ENCODE data around the gene OR51I2. TPM values are rescaled to one million over a fixed set of nuclear protein-coding genes. Genes with fewer than 3 reads are reported as not detected.

The OR51I2 gene
- total RNA-seq, 1 experiment from 2014 or later: not detected

DNA sequence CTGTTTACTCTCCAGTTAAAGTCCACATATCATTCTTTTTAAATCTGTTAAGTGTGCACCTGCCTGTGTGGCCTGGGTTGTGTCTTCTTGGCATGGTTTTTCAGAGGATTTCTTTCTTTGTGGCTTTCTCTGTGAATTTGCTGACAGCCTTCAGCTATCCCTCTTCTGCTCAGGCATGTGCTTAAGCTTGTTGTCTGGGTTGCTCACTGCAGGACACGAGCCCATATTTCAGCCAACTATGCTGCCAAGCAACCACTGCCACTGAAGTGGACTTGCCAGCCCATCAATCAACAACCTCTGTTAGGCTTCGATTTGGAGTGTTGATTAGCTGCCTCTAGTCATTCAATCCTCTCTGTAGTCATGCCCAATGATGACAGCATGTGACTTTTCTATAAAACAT lies 18.4 kb downstream of the OR51I2 start:
- Histone ChIP-seq H3K27me3 (replicated peaks; ENCODE audit: insufficient read depth, low read depth, low read length, poor library complexity) (no peaks in the 10 kb centered on the region), H3K27ac (ENCODE audit: low read depth, low read length, poor library complexity, severe bottlenecking) (no peak overlapping the region), H3K4me3 (ENCODE audit: low read depth, low read length, poor library complexity, severe bottlenecking) (no peak overlapping the region), H3K9me3 (ENCODE audit: low read depth, low read length, poor library complexity, severe bottlenecking) (no peaks in the 10 kb centered on the region), H3K36me3 (ENCODE audit: insufficient read depth, low read length, poor library complexity, severe bottlenecking) (no peaks in the 10 kb centered on the region), H3K4me1 (ENCODE audit: insufficient read depth, low read length, poor library complexity, severe bottlenecking) (no peaks in the 10 kb centered on the region)
- BruUV-seq (replicated peaks): no TSS peak
- intact Hi-C loops (cut with micrococcal nuclease; ENCODE audit: unreplicated experiment): no loop called here
- no peak for TF ChIP-seq EZH2 (IDR thresholded peaks at IDR 0.05; ENCODE audit: borderline replicate concordance, low read depth, low read length, poor library complexity, severe bottlenecking)
- TF ChIP-seq, protein P1, sequence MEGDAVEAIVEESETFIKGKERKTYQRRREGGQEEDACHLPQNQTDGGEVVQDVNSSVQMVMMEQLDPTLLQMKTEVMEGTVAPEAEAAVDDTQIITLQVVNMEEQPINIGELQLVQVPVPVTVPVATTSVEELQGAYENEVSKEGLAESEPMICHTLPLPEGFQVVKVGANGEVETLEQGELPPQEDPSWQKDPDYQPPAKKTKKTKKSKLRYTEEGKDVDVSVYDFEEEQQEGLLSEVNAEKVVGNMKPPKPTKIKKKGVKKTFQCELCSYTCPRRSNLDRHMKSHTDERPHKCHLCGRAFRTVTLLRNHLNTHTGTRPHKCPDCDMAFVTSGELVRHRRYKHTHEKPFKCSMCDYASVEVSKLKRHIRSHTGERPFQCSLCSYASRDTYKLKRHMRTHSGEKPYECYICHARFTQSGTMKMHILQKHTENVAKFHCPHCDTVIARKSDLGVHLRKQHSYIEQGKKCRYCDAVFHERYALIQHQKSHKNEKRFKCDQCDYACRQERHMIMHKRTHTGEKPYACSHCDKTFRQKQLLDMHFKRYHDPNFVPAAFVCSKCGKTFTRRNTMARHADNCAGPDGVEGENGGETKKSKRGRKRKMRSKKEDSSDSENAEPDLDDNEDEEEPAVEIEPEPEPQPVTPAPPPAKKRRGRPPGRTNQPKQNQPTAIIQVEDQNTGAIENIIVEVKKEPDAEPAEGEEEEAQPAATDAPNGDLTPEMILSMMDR (conservative IDR thresholded peaks at IDR 0.05; ENCODE audit: low read depth, low read length): no peak
- no peak for DNase-seq (ENCODE audit: low spot score)
- CTCF ChIA-PET: no interaction called here
- POLR2A ChIA-PET (ENCODE audit: low non-redundant PET): no interaction called here

DNA sequence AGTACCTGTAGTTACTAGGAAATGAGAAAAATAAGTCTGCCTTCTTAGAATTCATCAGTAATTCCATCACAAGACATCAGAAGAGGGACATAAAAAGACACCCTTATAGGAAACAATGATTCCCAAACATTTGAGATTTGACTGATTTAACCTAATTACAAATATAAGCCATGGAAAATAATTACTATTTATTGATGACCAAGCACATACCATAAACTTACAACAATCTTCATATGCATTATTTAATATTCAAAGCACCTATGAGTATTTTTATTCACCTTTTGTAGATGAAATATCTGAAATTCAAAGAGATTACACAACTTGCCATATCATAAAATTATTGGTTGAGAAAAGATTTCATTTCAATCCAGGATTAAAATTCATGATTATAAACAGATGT lies 24.8 kb downstream of the OR51I2 start:
- H3K27me3 ChIP-seq (replicated peaks; ENCODE audit: insufficient read depth, low read depth, low read length, poor library complexity): no peaks in the 10 kb centered on the region
- no peak for TF ChIP-seq EZH2 (IDR thresholded peaks at IDR 0.05; ENCODE audit: borderline replicate concordance, low read depth, low read length, poor library complexity, severe bottlenecking)
- TF ChIP-seq, protein P1 (conservative IDR thresholded peaks at IDR 0.05; ENCODE audit: low read depth, low read length): no peak
- no peaks in the 10 kb centered on the region for H3K9me3 ChIP-seq (ENCODE audit: low read depth, low read length, poor library complexity, severe bottlenecking)
- intact Hi-C loops (cut with micrococcal nuclease; ENCODE audit: unreplicated experiment): no loop called here
- no peak for DNase-seq (ENCODE audit: low spot score)
- no peaks in the 10 kb centered on the region for H3K36me3 ChIP-seq (ENCODE audit: insufficient read depth, low read length, poor library complexity, severe bottlenecking)
- ChIA-PET POLR2A (ENCODE audit: low non-redundant PET) (no interaction called here), CTCF (no interaction called here)
- no peak overlapping the region for H3K4me3 ChIP-seq (ENCODE audit: low read depth, low read length, poor library complexity, severe bottlenecking)
- no TSS peak for BruUV-seq (replicated peaks)
- no peaks in the 10 kb centered on the region for H3K4me1 ChIP-seq (ENCODE audit: insufficient read depth, low read length, poor library complexity, severe bottlenecking)
- H3K27ac ChIP-seq (ENCODE audit: low read depth, low read length, poor library complexity, severe bottlenecking): no peak overlapping the region

DNA sequence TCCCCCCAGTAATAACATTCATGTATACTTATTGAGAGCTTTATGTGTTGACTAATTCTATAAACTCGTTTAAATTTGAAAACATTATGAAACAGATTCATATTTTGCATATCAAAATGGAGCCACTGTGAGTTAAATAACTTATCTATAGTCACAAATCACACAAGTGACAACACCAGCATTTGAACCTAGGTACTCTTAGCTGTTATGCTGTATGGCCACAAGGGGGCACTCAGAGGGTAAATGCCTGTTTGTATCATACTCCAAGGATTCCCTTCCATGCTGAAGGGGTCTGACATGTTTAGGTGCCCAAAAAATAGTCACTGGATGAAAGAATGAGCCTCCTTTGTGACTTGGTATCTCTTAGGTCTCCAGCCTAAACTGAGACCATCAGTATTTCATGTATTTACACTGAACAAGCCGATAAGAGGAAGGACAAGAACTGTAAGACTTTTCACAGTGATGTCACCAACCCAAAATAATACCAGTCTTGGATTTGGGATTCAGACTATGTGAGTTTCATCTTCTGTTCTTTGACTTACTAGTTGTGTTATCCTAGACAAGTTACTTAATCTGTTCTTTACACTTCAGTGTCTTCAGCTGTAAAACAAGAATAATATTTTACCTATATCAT lies 27.2 kb downstream of the OR51I2 start:
- Histone ChIP-seq H3K4me3 (ENCODE audit: low read depth, low read length, poor library complexity, severe bottlenecking) (no peak overlapping the region), H3K36me3 (ENCODE audit: insufficient read depth, low read length, poor library complexity, severe bottlenecking) (no peaks in the 10 kb centered on the region), H3K9me3 (ENCODE audit: low read depth, low read length, poor library complexity, severe bottlenecking) (no peaks in the 10 kb centered on the region), H3K27ac (ENCODE audit: low read depth, low read length, poor library complexity, severe bottlenecking) (no peak overlapping the region), H3K4me1 (ENCODE audit: insufficient read depth, low read length, poor library complexity, severe bottlenecking) (no peaks in the 10 kb centered on the region), H3K27me3 (replicated peaks; ENCODE audit: insufficient read depth, low read depth, low read length, poor library complexity) (no peaks in the 10 kb centered on the region)
- ChIA-PET POLR2A (ENCODE audit: low non-redundant PET) (interaction anchor here (0.6 kb wide), 1 partner anchor 899 kb away, joined by 3 read pairs; no protein-coding TSS in a partner anchor), CTCF (interaction anchor here (0.7 kb wide), 1 partner anchor 45 kb away, joined by 4 read pairs; no protein-coding TSS in a partner anchor)
- DNase-seq (ENCODE audit: low spot score): peak; percentile 52
- intact Hi-C loops (cut with micrococcal nuclease; ENCODE audit: unreplicated experiment): loop anchor here (1.0 kb wide), 1 partner anchor 332 kb away; the partner anchor contains the start of gene OR52N2
- TF ChIP-seq, protein P1 (conservative IDR thresholded peaks at IDR 0.05; ENCODE audit: low read depth, low read length): peak; percentile 79
- TF ChIP-seq EZH2 (IDR thresholded peaks at IDR 0.05; ENCODE audit: borderline replicate concordance, low read depth, low read length, poor library complexity, severe bottlenecking): no peak
- no TSS peak for BruUV-seq (replicated peaks)
